ENCODE measurements around the gene PHACTR3.
"Not testable (repeated sequence)": the region's sequence is repeated elsewhere in the genome, so short reads cannot be mapped to it uniquely, and the experiment has no call there.

Gene PHACTR3

GRCh38 chr20:59832406-59833363, 228.3 kb downstream of the PHACTR3 start:
- in situ Hi-C loops (cut with MboI; ENCODE audit: low sequenced_read_pairs) = no loop called here

- in situ Hi-C loops (cut with MboI; ENCODE audit: low sequenced_read_pairs) = no loop called here
These were observed 230.7 kb downstream of the PHACTR3 start for GRCh38 chr20:59835057-59835447.

DNA sequence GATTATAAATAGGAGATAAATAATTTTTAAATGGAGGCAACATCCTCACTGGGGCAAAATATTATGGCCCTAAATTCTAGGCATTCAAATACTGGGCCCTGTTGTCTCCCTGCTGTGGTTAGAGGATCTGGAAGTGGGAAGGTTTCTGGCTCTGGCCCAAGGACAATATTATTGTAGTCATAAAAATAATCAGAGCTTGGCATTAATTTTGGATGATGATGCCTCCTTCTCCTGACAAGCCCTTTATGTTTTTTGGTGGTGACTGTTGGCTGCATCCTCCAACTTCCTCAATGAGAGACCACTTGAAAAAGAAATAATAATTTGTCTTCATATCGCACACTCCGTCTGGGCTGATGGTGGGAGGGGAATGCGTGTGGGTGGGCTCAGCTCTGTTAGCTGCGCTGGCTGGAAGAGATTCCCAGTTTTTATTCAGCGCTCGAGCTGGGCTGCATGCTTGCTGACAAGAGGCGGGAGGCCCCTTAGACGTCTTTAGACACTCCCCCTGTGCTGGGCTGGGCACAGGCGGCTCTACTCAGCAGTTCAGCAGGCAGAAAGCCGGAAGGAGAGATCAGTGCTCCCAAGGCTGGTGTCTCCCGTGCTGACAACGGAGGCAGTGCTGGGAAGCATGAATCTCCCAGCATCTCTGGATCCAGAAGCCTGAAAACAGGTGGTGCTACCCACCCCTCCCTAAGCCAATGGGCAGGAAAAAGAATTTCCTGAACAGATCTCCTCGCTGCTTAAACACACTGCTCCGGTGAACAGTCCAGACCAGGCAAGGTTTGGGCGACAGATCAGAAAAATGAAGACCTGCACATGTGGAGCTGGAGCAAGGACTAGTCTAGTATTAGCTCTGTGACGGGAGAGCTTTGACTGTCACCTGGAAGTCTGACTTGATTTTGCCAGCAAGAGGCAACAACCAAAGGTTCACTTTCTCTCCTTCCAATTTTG, 231.4 kb downstream of the PHACTR3 start:
- in situ Hi-C loops (cut with MboI; ENCODE audit: low sequenced_read_pairs) = no loop called here

DNA sequence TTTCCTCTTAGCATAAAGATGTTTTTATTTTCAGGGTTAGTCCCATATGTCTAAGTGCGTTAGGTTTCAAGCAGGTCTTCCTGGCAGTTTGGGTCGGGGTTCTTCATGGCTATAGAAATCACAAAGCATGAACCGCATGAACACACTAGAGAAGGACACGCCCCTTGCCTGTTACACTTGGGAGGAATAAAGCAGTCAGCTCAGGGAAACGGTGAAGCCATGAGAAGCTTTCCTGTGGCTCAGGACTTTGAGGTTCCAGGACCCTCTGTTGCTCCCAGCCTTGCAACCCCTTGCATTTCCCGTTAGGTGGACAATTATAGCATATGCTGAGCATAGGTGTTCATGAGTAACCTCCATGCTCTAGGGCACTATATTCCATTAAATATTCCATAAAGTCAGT, 232.4 kb downstream of the PHACTR3 start:
- in situ Hi-C loops (cut with MboI; ENCODE audit: low sequenced_read_pairs) = no loop called here

DNA sequence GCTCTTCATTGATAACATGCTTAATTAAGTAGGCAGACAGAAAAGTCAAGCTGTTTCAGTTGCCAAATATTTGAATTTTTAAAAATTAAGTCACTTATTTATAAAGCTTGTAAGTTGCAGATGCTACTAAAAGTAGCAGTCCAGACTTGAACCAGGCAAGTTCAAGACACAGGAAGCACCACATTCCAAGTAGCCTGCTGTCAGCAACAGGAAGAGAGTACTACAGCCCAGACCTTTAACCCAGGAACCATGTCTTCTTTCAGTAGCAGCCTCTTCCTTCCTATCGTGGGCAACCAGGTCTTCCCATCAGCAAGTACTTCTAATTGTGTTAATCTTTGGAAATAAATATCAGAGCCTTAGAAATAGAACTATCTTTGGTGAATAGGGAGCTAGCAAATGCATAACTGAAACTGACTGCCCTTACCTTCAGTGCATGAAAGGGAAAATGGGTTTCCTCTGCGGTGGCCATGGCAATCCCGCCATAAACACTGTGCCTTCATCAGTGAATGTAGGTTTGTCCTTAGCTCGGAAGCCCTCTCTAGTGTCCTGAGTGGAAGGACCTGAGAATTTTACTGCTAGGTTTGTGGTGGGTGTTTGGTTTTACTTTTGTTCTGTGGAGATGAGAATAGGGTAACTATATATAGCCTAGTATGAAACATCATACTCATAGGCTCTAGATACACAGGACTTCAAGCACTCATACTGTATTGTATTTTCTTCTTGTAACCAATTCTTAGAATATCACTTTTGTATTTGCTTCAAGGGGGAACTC, 233.5 kb downstream of the PHACTR3 start:
- in situ Hi-C loops (cut with MboI; ENCODE audit: low sequenced_read_pairs) = no loop called here

DNA sequence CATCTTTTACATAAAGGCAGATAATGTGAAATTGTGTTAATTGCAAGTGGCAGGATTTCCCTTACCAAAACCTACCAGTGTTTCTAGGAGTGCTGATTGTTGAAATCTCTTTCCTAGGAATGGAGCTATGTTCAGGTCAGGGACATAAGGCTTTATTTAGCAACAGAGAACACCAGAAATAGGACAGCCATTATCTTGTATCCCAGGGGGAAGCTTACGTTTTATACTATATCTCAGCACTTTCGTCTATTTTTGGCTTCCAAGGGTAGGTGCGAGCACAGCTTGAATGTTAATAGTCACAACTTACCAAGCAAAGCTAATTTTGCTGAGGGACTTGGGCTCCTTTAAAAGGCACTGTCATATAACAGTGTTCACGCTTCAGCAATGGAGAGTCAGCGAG, 235.1 kb downstream of the PHACTR3 start:
- in situ Hi-C loops (cut with MboI; ENCODE audit: low sequenced_read_pairs) = no loop called here

DNA sequence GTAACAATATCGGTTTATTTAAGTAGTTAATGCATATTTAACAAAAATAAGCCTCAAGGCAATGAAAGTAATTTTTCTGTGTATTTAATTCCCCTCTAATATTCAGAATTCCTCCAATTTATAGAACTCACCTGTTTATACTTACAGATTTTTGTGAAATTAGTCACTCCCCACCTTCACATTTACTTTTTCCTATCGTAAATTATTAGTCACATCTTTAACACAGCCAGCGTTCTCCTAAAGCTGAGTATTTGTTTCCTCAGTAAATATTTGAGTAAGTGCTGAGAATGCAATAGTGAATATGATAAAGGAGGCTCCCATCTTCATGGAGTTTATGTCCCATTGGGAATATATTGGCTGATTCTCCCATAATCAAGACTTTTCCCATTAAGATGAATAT, 241.1 kb downstream of the PHACTR3 start:
- in situ Hi-C loops (cut with MboI; ENCODE audit: low sequenced_read_pairs) = no loop called here

DNA sequence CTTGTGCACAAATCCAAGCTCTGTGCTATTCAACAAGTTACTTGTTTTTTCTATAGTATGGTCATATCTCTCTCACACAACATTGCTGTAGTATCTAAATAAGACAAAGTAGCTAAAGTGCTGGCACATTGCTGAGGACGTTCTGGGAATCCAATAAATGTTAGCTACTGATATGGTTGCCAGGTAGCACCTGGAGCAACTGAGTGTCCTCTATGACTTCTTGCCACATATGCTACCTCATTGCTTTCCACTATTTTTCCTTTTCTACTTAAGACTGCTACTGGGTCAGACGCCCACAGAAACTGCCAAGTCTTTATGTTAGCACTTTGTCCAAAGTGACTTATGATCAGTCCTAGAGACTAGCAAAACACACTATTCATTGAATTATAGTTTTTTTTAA, 243.8 kb downstream of the PHACTR3 start:
- in situ Hi-C loops (cut with MboI; ENCODE audit: low sequenced_read_pairs) = no loop called here

DNA sequence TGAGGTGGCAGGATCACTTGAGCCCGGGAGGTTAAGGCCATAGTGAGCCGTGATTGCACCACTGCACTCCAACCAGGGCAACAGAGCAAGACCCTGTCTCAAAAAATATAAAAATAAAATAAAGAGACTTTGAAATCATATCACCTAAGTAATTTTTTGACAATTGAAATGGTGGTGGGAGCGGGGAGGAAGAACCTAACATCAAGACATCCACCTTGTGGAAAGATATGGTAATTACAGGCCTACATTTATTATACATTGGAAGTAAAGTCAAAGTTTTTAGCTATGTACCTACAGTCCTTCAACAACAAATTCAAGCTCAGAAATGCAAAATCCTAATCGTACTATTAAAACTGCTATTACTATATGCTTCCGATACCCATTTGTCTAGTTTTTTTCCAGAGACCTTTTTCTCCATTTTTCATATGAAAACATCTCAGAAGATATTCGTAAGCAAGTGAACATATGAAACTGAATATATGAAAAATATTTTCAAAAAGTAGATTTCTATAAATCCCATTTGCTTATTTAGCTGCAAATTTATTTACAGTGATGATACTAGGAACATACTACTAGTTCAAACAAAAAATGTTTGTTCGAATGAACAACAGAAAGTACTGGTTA, 245.8 kb downstream of the PHACTR3 start:
- in situ Hi-C loops (cut with MboI; ENCODE audit: low sequenced_read_pairs) = no loop called here

DNA sequence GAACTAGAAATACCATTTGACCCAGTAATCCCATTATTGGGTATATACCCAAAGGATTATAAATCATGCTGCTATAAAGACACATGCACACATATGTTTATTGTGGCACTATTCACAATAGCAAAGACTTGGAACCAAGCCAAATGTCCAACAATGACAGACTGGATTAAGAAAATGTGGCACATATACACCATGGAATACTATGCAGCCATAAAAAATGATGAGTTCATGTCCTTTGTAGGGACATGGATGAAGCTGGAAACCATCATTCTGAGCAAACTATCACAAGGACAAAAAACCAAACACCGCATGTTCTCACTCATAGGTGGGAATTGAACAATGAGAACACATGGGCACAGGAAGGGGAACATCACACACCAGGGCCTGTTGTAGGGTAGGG, 252.2 kb downstream of the PHACTR3 start:
- in situ Hi-C loops (cut with MboI; ENCODE audit: low sequenced_read_pairs) = not testable (repeated sequence)

DNA sequence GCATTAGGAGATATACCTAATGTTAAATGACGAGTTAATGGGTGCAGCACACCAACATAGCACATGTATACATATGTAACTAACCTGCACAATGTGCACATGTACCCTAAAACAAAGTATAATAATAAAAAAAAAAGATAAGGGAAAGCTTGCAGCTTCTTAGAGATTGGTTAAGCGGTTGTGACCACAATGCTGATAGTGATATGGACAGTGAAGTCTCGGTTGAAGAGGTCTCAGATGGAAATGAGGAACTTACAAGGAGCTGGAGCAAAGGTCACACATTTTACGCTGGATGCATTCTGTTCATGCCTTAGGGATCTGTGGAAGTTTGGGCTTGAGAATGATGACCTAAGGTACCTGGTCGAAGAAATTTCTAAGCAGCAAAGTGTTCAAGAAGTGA, 252.6 kb downstream of the PHACTR3 start:
- in situ Hi-C loops (cut with MboI; ENCODE audit: low sequenced_read_pairs) = not testable (repeated sequence)

DNA sequence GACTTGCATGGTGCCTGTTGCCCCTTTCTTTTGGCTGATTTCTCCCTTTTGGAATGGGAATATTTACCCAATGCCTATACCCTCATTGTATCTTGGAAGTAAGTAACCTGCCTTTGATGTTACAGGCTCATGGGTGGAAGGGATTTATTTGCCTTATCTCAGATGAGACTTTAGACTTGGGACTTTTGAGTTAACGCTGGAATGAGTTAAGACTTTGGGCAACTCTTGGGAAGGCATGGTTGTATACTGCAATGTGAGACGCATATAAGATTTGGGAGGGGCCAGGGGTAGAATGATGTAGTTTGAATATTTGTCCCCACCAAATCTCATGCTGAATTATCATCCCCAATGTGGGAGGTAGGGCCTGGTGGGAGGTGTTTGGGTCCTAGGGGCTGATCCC, 253.6 kb downstream of the PHACTR3 start:
- in situ Hi-C loops (cut with MboI; ENCODE audit: low sequenced_read_pairs) = no loop called here

GRCh38 chr20:59858425-59858824, 254.1 kb downstream of the PHACTR3 start:
- in situ Hi-C loops (cut with MboI; ENCODE audit: low sequenced_read_pairs) = no loop called here

GRCh38 chr20:59861401-59861800, 257.1 kb downstream of the PHACTR3 start:
- in situ Hi-C loops (cut with MboI; ENCODE audit: low sequenced_read_pairs) = no loop called here

- in situ Hi-C loops (cut with MboI; ENCODE audit: low sequenced_read_pairs) = no loop called here
These were observed 258.7 kb downstream of the PHACTR3 start for GRCh38 chr20:59863058-59863457.

- in situ Hi-C loops (cut with MboI; ENCODE audit: low sequenced_read_pairs) = no loop called here
These were observed 260.4 kb downstream of the PHACTR3 start for GRCh38 chr20:59864726-59865125.

DNA sequence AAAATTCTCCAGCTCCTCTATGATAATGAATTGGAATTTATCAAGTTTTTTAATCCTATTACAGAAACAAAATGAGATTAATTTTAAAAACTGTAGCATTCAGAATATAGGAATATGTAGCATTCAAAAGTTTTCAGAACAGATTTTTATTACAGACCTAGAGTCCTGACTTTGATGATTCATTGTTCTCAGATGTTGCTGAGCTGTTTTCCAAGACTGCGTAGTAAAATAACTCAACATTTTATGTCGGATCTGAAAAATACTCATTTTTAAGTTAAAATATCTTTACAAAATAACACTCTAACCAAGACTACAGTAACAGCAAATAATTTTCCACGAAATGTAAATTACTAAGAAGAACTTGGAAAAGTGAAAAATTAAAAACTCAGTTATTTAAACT, 262.0 kb downstream of the PHACTR3 start:
- in situ Hi-C loops (cut with MboI; ENCODE audit: low sequenced_read_pairs) = no loop called here

DNA sequence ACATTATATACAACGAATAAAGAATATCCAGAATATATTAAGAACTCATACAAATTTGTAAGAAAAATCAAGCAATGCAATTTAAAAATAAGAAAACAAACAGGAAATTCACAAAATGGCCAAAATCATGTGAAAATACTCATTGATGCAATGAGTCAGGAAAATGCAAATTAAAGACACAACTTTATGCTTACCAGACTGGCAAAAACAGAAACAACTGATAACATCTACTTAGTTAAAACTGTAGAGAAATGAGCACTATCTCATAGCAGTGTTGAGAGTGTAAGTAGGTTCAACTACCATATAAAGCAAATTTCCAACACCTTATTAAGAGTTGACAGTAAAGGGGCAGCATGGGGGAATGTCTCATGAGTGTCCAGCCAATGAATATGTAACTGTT, 266.8 kb downstream of the PHACTR3 start:
- in situ Hi-C loops (cut with MboI; ENCODE audit: low sequenced_read_pairs) = no loop called here

GRCh38 chr20:59873409-59873808, 269.1 kb downstream of the PHACTR3 start:
- in situ Hi-C loops (cut with MboI; ENCODE audit: low sequenced_read_pairs) = no loop called here

DNA sequence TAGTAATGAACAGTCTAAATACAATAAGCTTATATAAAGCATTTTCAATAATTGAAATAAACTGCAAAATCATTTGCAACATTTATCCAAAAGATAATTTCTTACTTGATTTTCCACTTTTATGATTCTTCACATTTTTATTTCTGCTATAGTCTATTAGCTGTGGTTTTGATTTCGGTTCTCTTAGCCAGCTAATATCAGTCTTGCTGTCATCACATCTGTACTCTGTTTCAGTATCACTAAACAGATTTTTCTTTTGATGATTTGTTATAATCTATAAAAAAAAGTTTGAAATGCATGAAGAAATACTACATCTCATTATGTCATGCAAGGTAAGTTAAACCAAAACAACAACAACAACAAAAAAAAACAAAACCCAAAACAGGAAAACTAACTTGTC, 275.9 kb downstream of the PHACTR3 start:
- in situ Hi-C loops (cut with MboI; ENCODE audit: low sequenced_read_pairs) = no loop called here

All from HL-60/S4 treated with retinoic acid at 250 ng/mL for 4 days and 3 days (cell line).